ENCODE data around the gene SSR2.

The SSR2 gene

DNA sequence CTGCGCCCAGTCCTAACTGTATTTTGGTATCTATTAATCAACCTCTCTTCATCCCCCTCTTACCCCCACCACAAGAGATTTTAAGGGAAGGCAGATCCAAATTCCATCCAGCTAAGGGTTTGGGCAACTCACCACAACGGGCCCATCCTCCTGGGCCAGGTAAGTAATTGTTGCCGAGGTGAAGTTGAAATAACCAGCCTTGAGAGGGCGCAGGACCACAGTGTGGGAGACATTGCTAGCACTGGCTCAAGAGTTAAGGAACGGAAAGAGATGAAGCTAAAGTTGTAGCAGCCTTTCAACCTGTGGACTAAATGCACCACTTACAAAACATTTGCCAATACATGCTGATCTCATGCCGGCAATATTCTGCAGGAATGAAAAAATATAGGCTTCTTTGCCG is 5.9 kb downstream of the SSR2 start:
- POLR2A ChIA-PET, result no interaction called here
- no peak overlapping the region for H3K4me3 ChIP-seq (ENCODE audit: low read depth, low read length)
- H3K4me1 ChIP-seq (ENCODE audit: control insufficient read depth, insufficient read depth, low read length), result no peaks in the 10 kb centered on the region
- CTCF ChIA-PET, result interaction anchor here (0.6 to 1.2 kb wide), 6 partner anchors 11 to 796 kb away, joined by 3 to 6 read pairs (median 4); no protein-coding TSS in a partner anchor
- H3K9me3 ChIP-seq (ENCODE audit: control insufficient read depth, insufficient read depth, low read depth, low read length), result no peaks in the 10 kb centered on the region
- H3K27ac ChIP-seq (ENCODE audit: extremely low read depth, low read depth, low read length), result no peak overlapping the region
- TF ChIP-seq ZNF624 (tag by site-specific recombination; IDR thresholded peaks at IDR 0.05) (no peak), ZNF10 (tag by site-specific recombination; IDR thresholded peaks at IDR 0.05) (no peak), KLF10 (tag by site-specific recombination; IDR thresholded peaks at IDR 0.05) (no peak), ZNF37A (tag by site-specific recombination; IDR thresholded peaks at IDR 0.05) (no peak), ZNF248 (tag by site-specific recombination; IDR thresholded peaks at IDR 0.05) (no peak), ZNF501 (tag by site-specific recombination; IDR thresholded peaks at IDR 0.05) (no peak), SP3 (tag by site-specific recombination; IDR thresholded peaks at IDR 0.05) (no peak)
- peaks cover 72 to 93% of the 10 kb centered on the region in 2 experiments for H3K36me3 ChIP-seq (ENCODE audit: control insufficient read depth in 2 of 2, insufficient read depth in 1 of 2, low read length in 2 of 2)

DNA sequence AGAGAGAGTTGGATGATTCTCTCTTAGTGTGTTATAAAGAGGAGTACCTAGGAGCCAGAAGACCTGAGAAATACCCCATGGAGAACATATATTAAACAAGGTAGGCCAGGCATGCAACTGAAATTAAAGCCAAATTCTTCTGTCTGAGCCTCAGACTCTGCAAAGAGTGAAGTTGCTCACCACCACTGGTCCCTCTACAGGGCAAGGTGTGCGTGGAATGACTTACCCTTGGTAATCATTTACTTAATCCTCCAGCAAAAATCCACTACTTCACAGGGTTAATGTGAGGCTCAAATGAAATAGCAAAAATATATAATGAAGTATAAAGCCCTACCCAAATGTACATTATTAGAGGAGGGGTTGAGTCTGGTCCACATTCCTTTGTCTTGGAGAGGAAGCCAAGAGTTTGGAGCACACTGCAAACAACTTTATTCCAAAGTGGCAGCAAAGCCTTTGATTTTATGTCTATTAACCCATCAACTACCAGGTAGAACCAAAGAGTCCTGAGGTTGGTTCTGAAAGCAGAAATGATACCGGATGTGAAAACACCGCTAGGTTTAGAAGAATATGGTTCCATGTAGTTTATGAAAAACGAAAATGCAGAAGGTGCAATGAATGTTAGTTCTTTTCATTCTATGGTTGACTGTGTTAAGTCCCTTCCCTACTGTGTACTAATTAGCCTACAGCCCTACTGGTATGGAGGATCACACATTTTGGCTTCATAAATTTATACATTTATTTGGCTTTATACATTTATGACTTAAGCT is 8.5 kb downstream of the SSR2 start:
- no peaks in the 10 kb centered on the region for H3K4me1 ChIP-seq (ENCODE audit: control insufficient read depth, insufficient read depth, low read length)
- peaks cover 57 to 85% of the 10 kb centered on the region in 2 experiments for H3K36me3 ChIP-seq (ENCODE audit: control insufficient read depth in 2 of 2, insufficient read depth in 1 of 2, low read length in 2 of 2)
- H3K4me3 ChIP-seq (ENCODE audit: low read depth, low read length), result no peak overlapping the region
- CTCF ChIA-PET, result interaction anchor here (0.6 to 1.0 kb wide), 2 partner anchors 16 to 318 kb away, joined by 4 to 5 read pairs; no protein-coding TSS in a partner anchor
- TF ChIP-seq TCF7L2 (IDR thresholded peaks at IDR 0.05; ENCODE audit: borderline replicate concordance, low read depth, low read length) (no peak), ZNF311 (tag by site-specific recombination; IDR thresholded peaks at IDR 0.05; ENCODE audit: borderline replicate concordance) (no peak), HOXA7 (CRISPR knock-in tag; IDR thresholded peaks at IDR 0.05; ENCODE audit: borderline replicate concordance) (no peak), ZNF157 (tag by site-specific recombination; IDR thresholded peaks at IDR 0.05) (no peak), GLIS1 (tag by site-specific recombination; IDR thresholded peaks at IDR 0.05) (no peak), ZNF529 (tag by site-specific recombination; IDR thresholded peaks at IDR 0.05; ENCODE audit: insufficient replicate concordance) (no peak), MYNN (tag by site-specific recombination; IDR thresholded peaks at IDR 0.05; ENCODE audit: borderline replicate concordance) (no peak), ZNF155 (tag by site-specific recombination; IDR thresholded peaks at IDR 0.05) (no peak), ZNF571 (tag by site-specific recombination; IDR thresholded peaks at IDR 0.05) (no peak), YY2 (tag by site-specific recombination; IDR thresholded peaks at IDR 0.05) (no peak), ZNF610 (tag by site-specific recombination; IDR thresholded peaks at IDR 0.05; ENCODE audit: borderline replicate concordance) (no peak), ZNF132 (tag by site-specific recombination; IDR thresholded peaks at IDR 0.05; ENCODE audit: borderline replicate concordance) (no peak), ZNF707 (tag by site-specific recombination; IDR thresholded peaks at IDR 0.05) (no peak)
- TF ChIP-seq, protein P1, sequence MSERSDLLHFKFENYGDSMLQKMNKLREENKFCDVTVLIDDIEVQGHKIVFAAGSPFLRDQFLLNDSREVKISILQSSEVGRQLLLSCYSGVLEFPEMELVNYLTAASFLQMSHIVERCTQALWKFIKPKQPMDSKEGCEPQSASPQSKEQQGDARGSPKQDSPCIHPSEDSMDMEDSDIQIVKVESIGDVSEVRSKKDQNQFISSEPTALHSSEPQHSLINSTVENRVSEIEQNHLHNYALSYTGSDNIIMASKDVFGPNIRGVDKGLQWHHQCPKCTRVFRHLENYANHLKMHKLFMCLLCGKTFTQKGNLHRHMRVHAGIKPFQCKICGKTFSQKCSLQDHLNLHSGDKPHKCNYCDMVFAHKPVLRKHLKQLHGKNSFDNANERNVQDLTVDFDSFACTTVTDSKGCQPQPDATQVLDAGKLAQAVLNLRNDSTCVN (tag by site-specific recombination; optimal IDR thresholded peaks at IDR 0.05), result no peak
- TF ChIP-seq, protein P2, sequence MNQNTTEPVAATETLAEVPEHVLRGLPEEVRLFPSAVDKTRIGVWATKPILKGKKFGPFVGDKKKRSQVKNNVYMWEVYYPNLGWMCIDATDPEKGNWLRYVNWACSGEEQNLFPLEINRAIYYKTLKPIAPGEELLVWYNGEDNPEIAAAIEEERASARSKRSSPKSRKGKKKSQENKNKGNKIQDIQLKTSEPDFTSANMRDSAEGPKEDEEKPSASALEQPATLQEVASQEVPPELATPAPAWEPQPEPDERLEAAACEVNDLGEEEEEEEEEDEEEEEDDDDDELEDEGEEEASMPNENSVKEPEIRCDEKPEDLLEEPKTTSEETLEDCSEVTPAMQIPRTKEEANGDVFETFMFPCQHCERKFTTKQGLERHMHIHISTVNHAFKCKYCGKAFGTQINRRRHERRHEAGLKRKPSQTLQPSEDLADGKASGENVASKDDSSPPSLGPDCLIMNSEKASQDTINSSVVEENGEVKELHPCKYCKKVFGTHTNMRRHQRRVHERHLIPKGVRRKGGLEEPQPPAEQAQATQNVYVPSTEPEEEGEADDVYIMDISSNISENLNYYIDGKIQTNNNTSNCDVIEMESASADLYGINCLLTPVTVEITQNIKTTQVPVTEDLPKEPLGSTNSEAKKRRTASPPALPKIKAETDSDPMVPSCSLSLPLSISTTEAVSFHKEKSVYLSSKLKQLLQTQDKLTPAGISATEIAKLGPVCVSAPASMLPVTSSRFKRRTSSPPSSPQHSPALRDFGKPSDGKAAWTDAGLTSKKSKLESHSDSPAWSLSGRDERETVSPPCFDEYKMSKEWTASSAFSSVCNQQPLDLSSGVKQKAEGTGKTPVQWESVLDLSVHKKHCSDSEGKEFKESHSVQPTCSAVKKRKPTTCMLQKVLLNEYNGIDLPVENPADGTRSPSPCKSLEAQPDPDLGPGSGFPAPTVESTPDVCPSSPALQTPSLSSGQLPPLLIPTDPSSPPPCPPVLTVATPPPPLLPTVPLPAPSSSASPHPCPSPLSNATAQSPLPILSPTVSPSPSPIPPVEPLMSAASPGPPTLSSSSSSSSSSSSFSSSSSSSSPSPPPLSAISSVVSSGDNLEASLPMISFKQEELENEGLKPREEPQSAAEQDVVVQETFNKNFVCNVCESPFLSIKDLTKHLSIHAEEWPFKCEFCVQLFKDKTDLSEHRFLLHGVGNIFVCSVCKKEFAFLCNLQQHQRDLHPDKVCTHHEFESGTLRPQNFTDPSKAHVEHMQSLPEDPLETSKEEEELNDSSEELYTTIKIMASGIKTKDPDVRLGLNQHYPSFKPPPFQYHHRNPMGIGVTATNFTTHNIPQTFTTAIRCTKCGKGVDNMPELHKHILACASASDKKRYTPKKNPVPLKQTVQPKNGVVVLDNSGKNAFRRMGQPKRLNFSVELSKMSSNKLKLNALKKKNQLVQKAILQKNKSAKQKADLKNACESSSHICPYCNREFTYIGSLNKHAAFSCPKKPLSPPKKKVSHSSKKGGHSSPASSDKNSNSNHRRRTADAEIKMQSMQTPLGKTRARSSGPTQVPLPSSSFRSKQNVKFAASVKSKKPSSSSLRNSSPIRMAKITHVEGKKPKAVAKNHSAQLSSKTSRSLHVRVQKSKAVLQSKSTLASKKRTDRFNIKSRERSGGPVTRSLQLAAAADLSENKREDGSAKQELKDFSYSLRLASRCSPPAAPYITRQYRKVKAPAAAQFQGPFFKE (tag by site-specific recombination; IDR thresholded peaks at IDR 0.05; ENCODE audit: borderline replicate concordance), result no peak
- TF ChIP-seq, protein P3, sequence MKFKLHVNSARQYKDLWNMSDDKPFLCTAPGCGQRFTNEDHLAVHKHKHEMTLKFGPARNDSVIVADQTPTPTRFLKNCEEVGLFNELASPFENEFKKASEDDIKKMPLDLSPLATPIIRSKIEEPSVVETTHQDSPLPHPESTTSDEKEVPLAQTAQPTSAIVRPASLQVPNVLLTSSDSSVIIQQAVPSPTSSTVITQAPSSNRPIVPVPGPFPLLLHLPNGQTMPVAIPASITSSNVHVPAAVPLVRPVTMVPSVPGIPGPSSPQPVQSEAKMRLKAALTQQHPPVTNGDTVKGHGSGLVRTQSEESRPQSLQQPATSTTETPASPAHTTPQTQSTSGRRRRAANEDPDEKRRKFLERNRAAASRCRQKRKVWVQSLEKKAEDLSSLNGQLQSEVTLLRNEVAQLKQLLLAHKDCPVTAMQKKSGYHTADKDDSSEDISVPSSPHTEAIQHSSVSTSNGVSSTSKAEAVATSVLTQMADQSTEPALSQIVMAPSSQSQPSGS (tag by site-specific recombination; IDR thresholded peaks at IDR 0.05; ENCODE audit: low read depth), result no peak
- POLR2A ChIA-PET, result interaction anchor here (0.6 kb wide), 1 partner anchor 137 kb away, joined by 3 read pairs; no protein-coding TSS in a partner anchor
- no peaks in the 10 kb centered on the region for H3K9me3 ChIP-seq (ENCODE audit: control insufficient read depth, insufficient read depth, low read depth, low read length)
- H3K27ac ChIP-seq (ENCODE audit: extremely low read depth, low read depth, low read length), result no peak overlapping the region

Measured in HEK293 (cell line).